NOMO-1 treated with dmso at 0.1 percent for 144 hours (cell line): ENCODE results near the gene TESPA1.
A peak's percentile ranks its signal among the peaks of the same experiment; 100 is the strongest.
"Not testable (repeated sequence)": the region's sequence is repeated elsewhere in the genome, so short reads cannot be mapped to it uniquely, and the experiment has no call there.

Experiments
- DNase-seq: peaks from one replicate; lab custom pipeline; 2025; ENCODE audit not compliant: unreplicated experiment; lab: John Stamatoyannopoulos, UW

The TESPA1 gene

GRCh38 chr12:54949073-54949711, 35.4 kb downstream of the TESPA1 start:
- no peak for DNase-seq

DNA sequence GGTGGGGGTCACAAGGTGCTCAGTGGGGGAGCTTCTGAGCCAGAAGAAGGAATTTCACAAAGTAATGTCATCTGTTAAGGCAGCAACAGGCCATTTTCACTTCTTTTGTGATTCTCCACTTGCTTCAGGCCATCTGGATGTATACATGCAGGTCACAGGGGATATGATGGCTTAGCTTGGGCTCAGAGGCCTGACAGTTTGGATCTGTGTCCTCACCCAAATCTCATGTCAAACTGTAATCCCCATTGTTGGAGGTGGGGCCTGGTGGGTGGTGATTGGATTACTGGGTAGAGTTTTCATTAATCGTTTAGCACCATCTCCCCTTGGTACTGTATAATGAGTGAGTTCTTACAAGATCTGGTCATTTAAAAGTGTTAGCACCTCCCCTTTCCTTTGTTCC, 36.4 kb downstream of the TESPA1 start:
- no peak for DNase-seq

GRCh38 chr12:54945082-54945481, 39.5 kb downstream of the TESPA1 start:
- DNase-seq = no peak

DNA sequence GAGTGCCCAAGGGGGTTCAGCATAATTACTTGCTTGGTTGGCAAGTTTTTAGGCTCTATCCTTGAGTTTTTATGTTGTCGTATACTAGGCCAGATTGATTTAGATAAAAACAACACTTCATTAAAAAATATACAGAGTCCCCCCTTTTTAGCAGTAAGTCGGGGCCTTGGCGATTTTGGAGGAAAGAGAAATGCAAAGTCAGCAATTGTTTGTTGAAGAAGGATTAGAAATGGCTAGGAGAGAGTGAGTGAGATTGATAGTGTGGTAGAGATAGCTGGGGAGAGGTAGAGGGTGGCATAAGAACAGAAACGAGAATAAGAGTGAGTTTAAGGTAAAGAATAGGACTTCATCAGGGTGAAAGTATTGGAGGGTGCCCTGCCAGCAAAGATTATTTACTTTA, 41.3 kb downstream of the TESPA1 start:
- DNase-seq = not testable (repeated sequence)

DNA sequence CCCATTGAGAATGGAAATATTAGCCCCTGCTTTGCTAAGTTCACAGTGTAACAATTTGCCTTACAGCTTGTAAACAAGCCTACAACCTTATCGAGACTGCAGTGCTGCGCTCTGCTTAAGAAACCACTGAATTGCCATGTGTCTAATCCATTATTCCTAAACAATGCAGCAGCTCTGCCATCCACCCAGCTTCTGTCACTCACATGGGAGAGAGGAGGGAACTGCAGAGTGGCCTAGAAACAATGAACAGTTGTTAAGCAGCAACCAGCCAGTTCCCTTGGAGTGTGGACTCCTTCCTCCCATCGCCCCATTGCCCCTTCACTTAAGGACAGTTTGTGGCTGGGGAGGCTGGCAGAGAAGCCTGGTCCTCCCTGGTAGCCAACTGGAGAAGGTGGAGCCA, 42.9 kb downstream of the TESPA1 start:
- DNase-seq = no peak

DNA sequence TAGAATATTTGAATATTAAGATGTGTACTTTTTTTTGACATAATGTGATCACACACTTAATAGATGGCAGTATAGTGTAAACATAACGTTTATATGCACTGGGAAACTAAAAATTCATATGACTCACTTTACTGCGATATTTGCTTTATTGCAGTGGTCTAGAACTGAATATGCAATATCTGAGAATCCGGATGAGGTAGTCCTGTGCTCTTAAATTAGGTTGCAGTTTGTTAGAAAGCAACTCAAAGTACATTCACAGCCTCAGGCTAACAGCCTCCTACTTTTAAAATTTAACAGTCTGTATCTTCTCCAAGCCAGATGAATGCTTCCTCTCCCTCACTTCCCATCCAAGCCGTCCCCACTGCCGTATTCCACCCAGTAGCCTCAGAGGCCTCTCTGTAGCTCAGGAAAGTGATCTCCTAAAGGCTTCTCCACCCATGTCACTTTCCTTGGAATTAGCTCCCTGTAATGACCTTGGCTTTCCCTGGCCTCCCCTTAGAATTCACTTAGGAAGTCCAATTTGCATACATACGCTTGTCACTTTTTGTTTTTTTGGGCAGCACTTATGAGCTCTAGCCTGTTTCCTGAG, 43.7 kb downstream of the TESPA1 start:
- DNase-seq = no peak

- no peak for DNase-seq
Measured at GRCh38 chr12:54937929-54938328, 46.6 kb downstream of the TESPA1 start.

DNA sequence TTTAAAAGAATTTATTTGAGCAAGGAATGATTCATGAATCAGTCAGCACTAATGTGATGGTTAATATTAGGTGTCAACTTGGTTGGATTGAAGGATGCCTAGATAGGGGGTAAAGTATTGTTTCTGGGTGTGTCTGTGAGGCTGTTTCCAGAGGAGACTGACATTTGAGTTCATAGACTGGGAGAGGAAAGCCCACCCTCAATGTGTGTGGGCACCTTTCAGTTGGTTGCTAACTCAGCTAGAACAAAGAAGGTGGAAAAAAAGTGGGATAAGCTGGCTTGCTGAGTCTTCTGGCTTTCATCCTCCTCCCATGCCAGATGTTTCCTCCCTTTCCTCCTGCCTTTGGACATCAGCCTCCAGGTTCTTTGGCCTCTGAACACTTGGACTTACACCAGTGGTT, 47.2 kb downstream of the TESPA1 start:
- no peak for DNase-seq

- no peak for DNase-seq
Measured at GRCh38 chr12:54936736-54937135, 47.8 kb downstream of the TESPA1 start.

GRCh38 chr12:54935235-54935951, 49.2 kb downstream of the TESPA1 start:
- peak; percentile 11 for DNase-seq

- DNase-seq = no peak
Measured at GRCh38 chr12:54934419-54934818, 50.1 kb downstream of the TESPA1 start.

- no peak for DNase-seq
Measured at GRCh38 chr12:54933376-54933775, 51.2 kb downstream of the TESPA1 start.

- DNase-seq = no peak
Measured at GRCh38 chr12:54932691-54933090, 51.9 kb downstream of the TESPA1 start.

- DNase-seq = no peak
Measured at GRCh38 chr12:54932038-54932437, 52.5 kb downstream of the TESPA1 start.

GRCh38 chr12:54929998-54930397, 54.6 kb downstream of the TESPA1 start:
- DNase-seq = no peak

DNA sequence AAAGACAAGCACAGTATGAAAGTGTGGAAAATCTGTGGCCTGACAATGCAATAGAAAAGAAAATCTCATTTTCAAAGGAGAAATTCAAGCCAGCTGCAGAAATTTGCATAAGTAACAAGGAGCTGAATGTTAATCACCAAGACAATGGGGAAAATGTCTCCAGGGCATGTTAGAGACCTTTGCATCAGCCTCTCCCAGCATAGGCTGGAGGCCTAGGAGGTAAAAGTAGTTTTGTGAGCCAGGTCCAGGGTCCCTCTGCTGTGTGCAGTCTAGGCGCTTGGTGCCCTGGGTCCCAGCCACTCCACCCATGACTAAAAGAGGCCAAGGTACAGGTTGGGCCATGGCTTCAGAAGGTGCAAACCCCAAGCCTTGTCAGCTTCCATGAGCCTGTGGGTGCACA, 58.3 kb downstream of the TESPA1 start:
- DNase-seq = no peak

DNA sequence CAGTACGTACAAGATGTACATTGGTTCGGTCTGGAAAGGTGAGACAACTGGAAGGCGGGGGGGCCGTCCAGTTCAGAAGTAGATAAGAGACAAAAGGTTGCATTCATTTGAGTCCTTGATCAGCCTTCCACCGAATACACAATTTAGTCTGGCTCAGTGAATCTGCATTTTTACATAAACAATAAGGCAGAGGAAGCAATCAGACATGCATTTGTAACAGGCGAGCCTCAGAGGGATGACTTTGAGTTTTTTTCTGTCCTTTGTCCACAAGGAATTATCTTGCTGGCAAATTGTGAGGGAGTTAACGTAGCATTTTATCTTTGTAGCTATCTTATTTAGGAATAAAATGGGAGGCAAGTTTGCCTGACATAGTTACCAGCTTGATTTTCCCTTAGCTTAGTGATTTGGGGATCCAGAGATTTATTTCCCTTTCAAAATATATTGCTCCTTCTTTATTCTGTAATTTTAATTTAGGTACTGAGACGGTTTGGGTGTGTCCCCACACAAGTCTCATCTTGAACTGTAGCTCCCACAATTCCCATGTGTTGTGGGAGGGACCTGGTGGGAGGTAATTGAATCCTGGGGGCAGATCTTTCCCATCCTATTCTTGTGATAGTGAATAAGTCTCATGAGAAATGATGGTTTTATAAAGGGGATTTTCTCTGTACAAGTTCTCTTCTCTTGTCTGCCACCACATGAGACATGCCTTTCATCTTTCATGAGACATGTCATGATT, 59.4 kb downstream of the TESPA1 start:
- no peak for DNase-seq

- no peak for DNase-seq
Measured at GRCh38 chr12:54917001-54917488, 67.5 kb downstream of the TESPA1 start.
